ENCODE measurements around the gene NR3C1.

Gene NR3C1

DNA sequence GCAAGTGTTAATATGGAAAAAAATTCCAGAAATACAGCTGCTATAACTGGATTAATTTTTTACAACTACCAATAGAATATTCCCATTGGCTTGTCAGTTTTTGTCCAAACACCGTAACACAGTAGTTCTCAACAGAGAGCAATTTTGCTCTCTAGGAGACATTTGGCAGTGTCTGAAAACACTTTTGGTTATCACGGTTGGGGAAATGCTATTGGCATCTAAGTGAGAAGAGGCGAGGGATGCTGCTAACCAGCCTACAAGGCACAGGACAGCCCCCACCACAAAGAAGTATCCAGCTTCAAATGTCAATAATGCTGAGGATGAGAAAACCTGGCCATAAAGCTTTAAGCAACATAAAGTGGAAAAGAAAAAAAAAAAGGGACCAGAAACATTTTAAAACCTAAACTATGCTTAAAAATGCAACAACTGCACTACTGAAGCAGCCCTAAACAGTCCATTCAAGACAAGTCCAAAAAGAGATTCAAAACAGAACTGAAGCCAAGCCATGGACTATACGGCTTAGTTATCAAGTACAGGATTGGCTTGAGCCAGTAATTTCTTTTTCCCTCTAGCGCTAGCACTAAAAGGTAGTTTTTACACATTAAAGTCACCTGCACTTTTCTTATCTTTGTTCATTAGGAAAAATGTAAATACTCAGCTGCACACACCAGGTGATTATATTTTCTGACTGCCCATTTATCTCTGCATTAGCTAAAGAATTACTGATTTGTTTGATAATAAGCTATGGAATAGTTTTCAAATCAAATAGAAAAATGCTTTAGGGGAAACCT lies 83.9 kb downstream of the NR3C1 start:
- H3K4me3 ChIP-seq (ENCODE audit: control insufficient read depth, low read depth, low read length), result no peak overlapping the region
- DNase-seq (ENCODE audit: low read depth), result no peak
- TF ChIP-seq, protein P1, sequence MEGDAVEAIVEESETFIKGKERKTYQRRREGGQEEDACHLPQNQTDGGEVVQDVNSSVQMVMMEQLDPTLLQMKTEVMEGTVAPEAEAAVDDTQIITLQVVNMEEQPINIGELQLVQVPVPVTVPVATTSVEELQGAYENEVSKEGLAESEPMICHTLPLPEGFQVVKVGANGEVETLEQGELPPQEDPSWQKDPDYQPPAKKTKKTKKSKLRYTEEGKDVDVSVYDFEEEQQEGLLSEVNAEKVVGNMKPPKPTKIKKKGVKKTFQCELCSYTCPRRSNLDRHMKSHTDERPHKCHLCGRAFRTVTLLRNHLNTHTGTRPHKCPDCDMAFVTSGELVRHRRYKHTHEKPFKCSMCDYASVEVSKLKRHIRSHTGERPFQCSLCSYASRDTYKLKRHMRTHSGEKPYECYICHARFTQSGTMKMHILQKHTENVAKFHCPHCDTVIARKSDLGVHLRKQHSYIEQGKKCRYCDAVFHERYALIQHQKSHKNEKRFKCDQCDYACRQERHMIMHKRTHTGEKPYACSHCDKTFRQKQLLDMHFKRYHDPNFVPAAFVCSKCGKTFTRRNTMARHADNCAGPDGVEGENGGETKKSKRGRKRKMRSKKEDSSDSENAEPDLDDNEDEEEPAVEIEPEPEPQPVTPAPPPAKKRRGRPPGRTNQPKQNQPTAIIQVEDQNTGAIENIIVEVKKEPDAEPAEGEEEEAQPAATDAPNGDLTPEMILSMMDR (conservative IDR thresholded peaks at IDR 0.05; ENCODE audit: control insufficient read depth, insufficient read depth, low read depth, low read length), result no peak

DNA sequence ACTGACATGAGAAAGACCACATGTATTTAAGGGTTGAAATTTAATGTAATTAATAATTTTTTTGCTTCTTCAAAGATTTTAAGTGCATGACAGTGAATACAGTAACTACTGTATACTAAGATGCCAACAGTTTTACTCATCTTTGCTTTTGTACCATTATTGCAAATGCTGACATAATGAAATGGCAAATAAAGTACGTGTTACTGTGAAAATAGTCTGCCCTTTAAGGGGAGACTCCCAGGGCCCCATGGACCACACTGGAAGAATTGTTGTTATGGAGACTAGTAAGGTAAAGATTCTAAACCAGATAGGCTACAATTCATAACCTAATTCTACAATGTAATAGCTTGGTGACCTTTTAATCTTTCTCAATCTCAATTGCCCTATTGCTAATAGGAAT lies 84.7 kb downstream of the NR3C1 start:
- H3K4me3 ChIP-seq (ENCODE audit: control insufficient read depth, low read depth, low read length), result no peak overlapping the region
- TF ChIP-seq, protein P1 (conservative IDR thresholded peaks at IDR 0.05; ENCODE audit: control insufficient read depth, insufficient read depth, low read depth, low read length), result no peak
- no peak for DNase-seq (ENCODE audit: low read depth)

DNA sequence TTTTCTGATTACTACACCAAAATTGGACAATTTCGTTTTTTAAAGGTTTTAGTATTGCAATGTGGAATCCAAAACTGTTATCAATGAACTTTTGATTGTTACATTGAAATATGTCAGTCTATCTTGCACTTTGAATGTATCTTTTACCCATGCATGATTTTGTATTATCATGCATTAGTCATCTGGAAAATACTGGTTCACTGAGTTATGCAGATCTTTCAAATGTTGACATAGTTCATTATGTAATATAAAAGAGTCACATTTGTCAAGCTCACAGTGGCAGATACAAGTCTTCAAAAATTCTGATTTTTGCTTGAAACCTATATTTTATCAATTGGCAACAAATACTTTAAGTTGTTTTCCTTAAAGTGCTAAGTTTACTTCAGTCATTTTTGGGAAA lies 85.2 kb downstream of the NR3C1 start:
- no peak for DNase-seq (ENCODE audit: low read depth)
- H3K4me3 ChIP-seq (ENCODE audit: control insufficient read depth, low read depth, low read length), result no peak overlapping the region
- TF ChIP-seq, protein P1 (conservative IDR thresholded peaks at IDR 0.05; ENCODE audit: control insufficient read depth, insufficient read depth, low read depth, low read length), result no peak

DNA sequence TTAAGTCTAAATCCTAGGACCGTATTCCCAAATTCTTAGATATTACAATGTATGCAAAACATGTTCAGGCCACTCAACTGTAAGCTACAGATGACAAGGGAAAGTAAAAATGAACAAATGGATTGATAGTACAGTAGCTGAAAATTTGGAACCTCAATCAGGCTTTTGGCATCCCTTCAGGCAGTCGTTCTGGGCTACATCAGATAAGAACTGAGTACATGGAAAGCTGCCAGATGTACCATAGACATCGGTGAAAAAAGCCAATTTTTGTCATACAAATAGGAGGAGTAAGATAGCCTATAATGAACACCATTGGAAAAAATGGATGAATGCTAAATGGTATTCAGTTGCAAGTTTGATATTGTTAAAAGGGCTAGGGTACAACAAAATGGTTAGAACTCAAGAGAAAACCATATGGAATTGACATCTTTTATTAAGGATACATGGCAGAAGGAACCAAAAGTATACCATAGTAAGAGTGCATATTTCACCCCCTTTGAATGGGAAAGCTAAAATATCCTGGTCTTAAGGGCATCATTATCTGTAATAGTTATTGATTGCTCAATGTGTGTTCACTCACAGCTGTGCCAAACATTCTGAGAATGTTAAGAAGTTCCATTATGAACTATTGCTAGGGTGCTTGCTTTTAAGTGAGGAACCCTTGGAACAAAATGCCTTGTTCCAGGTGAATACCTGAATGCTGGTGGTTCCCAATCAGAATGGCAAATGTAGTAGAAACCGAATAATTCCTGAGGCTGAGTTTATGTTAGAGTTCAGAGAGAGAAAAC lies 86.4 kb downstream of the NR3C1 start:
- H3K4me3 ChIP-seq (ENCODE audit: control insufficient read depth, low read depth, low read length), result no peak overlapping the region
- TF ChIP-seq, protein P1 (conservative IDR thresholded peaks at IDR 0.05; ENCODE audit: control insufficient read depth, insufficient read depth, low read depth, low read length), result no peak
- no peak for DNase-seq (ENCODE audit: low read depth)

DNA sequence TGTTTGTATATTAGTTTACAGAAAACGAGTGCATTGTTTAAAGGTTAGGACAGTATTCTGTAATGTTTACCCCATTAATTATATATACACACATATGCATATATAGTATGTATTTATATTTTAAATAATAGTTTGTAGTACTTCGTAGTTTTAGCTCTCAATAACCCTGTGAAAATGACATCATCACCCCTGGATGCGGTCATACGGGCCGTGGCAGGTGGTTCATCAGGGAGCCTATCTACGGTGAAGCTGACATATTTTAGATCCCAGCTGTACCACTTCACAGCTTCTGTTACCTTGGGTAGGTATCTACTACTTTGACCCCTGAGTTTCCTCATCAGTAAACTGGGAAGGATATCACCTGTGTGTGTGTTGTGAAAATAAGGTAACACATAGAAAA lies 87.1 kb downstream of the NR3C1 start:
- TF ChIP-seq, protein P1 (conservative IDR thresholded peaks at IDR 0.05; ENCODE audit: control insufficient read depth, insufficient read depth, low read depth, low read length), result no peak
- DNase-seq (ENCODE audit: low read depth), result no peak

DNA sequence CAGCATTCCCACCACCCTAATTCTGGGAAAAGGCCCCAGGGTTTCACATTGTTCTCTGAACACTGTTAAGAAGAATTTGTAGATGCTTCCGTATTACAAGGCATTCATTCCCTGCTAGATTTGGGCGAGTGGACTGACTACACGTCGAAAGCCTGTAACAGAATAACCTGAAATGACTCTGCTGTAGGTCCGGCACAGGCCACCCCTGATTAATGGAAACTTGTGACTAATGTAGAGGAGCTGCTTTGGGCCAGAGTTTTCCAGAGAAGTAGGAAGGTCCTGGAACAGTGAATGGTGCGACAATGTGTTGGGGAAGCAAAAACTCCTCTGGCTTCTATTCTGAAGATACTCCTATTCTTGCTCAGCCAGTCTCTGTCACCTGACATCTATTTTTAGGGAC lies 87.6 kb downstream of the NR3C1 start:
- TF ChIP-seq, protein P1 (conservative IDR thresholded peaks at IDR 0.05; ENCODE audit: control insufficient read depth, insufficient read depth, low read depth, low read length), result no peak
- peak; percentile 48 for DNase-seq (ENCODE audit: low read depth)

More for the DNA sequence above, 87.1 kb downstream of the NR3C1 start:
- H3K4me3 ChIP-seq (ENCODE audit: control insufficient read depth, low read depth, low read length), result no peak overlapping the region

More for the DNA sequence above, 87.6 kb downstream of the NR3C1 start:
- no peak overlapping the region for H3K4me3 ChIP-seq (ENCODE audit: control insufficient read depth, low read depth, low read length)

All from fibroblast of mammary gland (primary cell).